Esophagus (tissue), 2 donors: ENCODE results near the gene PABPN1. TPM values are rescaled to one million over a fixed set of nuclear protein-coding genes. Genes with fewer than 3 reads are reported as not detected.

Source experiments
- H3K27ac ChIP-seq, 2 donors: one replicate each; pipeline ENCODE4 v1.5.1; 2013; ENCODE audit warnings: low read depth in 2 of 2, mild to moderate bottlenecking in 2 of 2, inconsistent platforms in 1 of 2, low read length in 1 of 2, moderate library complexity in 1 of 2
- H3K27me3 ChIP-seq, 2 donors: one replicate each; pipeline ENCODE4 v1.6.1; 2013; ENCODE audit warnings: low read length in 2 of 2, control low read depth in 1 of 2, mild to moderate bottlenecking in 1 of 2; ENCODE audit not compliant: insufficient read depth in 2 of 2, control insufficient read depth in 1 of 2
- H3K36me3 ChIP-seq, 2 donors: one replicate each; pipeline ENCODE4 v1.6.1; 2013; ENCODE audit warnings: low read length in 1 of 2; ENCODE audit not compliant: control insufficient read depth in 2 of 2, insufficient read depth in 2 of 2
- H3K4me1 ChIP-seq, 2 donors: one replicate each; pipeline ENCODE4 v1.6.1; 2013; ENCODE audit warnings: low read length in 1 of 2; ENCODE audit not compliant: control insufficient read depth in 2 of 2, insufficient read depth in 2 of 2
- H3K4me3 ChIP-seq, 2 donors: one replicate each; pipeline ENCODE4 v1.5.1; 2013; ENCODE audit warnings: low read length in 2 of 2, mild to moderate bottlenecking in 2 of 2, low read depth in 1 of 2, moderate library complexity in 1 of 2
- H3K9me3 ChIP-seq, 2 donors: one replicate each; pipeline ENCODE4 v1.6.1; 2013; ENCODE audit warnings: mild to moderate bottlenecking in 2 of 2, low read depth in 1 of 2, low read length in 1 of 2, moderate library complexity in 1 of 2; ENCODE audit not compliant: control insufficient read depth in 2 of 2, insufficient read depth in 1 of 2
- WGBS, 2 donors: extraction: QIAGEN DNeasy Blood & Tissue Kit; methylation state at CpG; one replicate each; pipeline ENCODE4 v1.1.7; 2013; 5-methylcytosine and 5-hydroxymethylcytosine counted together
- polyA plus RNA-seq, 2 donors: library from polyadenylated mRNA; stranded (reverse); fragments of 200-250 nt; gene quantifications; one replicate each; pipeline ENCODE4 v1.2.3, GENCODE V29; 2013
- donor health status: healthy with polysubstance abuse.
- donor health status: Bipolar disorder and iron deficiency.

PABPN1 gene
- polyA plus RNA-seq, 2 donors, result 105 to 154 TPM

DNA sequence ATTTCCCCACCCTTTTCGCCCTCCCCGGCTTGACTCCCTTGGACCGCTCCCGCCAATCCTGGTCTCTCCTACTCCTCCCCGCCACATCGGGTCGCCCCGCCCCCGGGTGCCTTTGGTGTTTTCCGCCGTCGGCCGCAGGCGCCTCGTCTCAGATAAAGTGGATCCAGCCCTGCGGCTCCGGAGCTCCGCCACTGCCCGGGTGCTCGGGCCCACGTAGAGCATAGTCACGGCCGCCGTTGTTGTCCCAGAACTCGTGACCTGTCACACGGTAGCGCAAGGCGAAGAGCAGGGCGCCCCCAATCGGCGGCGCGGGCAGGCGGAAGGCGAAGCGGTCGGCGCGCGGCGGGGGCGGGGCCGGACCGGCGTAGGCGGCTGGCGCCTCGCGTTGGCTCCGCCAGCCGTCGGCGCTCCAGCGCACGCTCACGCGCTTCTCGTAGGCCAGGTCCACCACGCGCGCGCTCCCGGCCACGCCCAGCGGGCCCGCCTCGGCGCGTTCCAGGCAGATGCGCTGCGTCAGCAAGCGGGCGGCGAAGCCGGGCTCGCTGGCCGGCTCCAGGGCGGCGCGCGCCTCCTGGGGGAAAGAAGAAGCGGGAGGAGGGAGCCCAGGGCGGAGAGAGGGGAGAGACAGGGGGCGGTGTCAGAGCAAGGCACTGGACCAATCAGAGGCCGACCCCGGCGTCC, 19.8 kb upstream of the PABPN1 start:
- WGBS, 2 donors, result 0% methylated on average over 68 to 87 of the region's 87 CpGs

DNA sequence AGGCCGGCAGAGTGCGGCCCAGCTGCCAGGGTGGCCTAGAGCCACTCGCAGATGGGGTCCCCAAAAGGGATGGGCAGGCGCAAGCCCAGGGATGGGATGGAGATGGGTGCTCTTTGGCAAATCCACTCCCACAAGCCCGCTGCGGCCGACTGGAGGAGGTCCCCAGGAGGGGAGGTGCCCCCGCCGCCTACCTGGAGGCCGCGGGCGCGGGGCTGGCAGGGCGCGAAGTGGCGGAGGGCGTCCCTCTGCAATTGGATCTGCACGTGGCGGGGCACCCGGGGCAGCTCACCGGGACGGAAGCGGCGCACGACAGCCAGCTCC, 19.3 kb upstream of the PABPN1 start:
- 0 to 1% methylated on average over 25 of the region's 25 CpGs for WGBS, 2 donors
- Histone ChIP-seq H3K9me3 (no peaks in the 10 kb centered on the region), H3K4me1 (peaks cover 0 to 3% of the 10 kb centered on the region in 2 donors), H3K36me3 (no peaks in the 10 kb centered on the region), H3K4me3 (peak overlapping the region; percentile 54 to 68), H3K27me3 (no peaks in the 10 kb centered on the region), H3K27ac (peak overlapping the region; percentile 98 to 100)

More for the DNA sequence above, 19.8 kb upstream of the PABPN1 start:
- Histone ChIP-seq H3K4me3 (peak overlapping the region; percentile 65 to 68), H3K4me1 (peaks cover 0 to 3% of the 10 kb centered on the region in 2 donors), H3K27me3 (no peaks in the 10 kb centered on the region), H3K36me3 (no peaks in the 10 kb centered on the region), H3K27ac (peak overlapping the region; percentile 99 to 100), H3K9me3 (no peaks in the 10 kb centered on the region)

DNA sequence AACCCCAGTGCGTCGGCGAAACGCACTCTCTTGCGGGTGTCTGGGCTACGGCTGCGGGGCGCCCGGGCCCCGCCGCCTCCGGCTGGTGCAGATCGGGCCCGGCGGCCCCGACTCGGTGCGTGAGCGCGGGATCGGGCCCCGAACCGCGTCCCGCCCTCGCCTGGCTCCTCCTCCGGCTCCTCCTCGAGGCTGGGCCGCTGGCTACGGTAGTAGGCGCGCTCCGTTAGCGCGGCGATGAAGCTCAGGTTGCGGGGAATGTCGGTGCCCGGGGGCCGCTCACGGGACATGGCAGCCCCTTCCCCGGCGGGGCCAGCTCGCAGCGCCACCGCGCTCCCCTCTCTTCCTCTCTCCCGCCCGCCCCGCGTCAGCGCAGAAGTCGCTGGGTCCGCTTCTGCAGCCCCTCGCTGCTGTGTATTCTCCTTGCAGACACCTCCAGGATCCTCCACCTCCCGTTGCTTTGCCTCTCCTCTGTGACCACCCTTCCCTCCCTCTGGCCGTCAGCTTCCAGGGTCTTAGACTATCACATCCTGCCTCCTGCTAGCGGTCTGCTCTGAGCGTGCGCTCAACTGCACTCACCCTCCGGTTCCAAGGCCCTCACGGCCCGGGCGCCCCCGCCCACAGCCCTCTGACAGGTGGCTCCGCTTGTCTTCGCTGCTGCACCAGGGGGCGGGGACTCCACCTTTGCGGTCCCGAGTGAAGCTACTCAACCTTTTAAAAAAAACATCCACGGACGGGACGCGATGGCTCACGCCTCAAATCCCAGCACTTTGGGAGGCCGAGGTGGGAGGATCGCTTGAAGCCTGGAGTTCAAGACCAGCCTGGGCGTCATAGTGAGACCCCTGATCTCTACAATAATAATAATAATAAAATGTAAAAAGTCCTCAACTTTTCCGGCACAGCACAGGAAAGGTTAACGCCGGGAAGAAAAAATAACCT, 18.7 kb upstream of the PABPN1 start, which contains the start of gene PPP1R3E:
TSS of gene PPP1R3E (minus strand) at position 570 of the 936 bp plus-strand sequence. CDS start at position 287, 283 bp downstream.
- Histone ChIP-seq H3K9me3 (no peaks in the 10 kb centered on the region), H3K27me3 (no peaks in the 10 kb centered on the region), H3K27ac (peak within 1 kb of the TSS; percentile 98 to 100), H3K4me3 (peak within 1 kb of the TSS; percentile 54 to 68), H3K4me1 (peaks cover under 1 to 3% of the 10 kb centered on the region in 2 donors), H3K36me3 (no peaks in the 10 kb centered on the region)
- 2% methylated on average over 69 to 81 of the region's 81 CpGs for WGBS, 2 donors

DNA sequence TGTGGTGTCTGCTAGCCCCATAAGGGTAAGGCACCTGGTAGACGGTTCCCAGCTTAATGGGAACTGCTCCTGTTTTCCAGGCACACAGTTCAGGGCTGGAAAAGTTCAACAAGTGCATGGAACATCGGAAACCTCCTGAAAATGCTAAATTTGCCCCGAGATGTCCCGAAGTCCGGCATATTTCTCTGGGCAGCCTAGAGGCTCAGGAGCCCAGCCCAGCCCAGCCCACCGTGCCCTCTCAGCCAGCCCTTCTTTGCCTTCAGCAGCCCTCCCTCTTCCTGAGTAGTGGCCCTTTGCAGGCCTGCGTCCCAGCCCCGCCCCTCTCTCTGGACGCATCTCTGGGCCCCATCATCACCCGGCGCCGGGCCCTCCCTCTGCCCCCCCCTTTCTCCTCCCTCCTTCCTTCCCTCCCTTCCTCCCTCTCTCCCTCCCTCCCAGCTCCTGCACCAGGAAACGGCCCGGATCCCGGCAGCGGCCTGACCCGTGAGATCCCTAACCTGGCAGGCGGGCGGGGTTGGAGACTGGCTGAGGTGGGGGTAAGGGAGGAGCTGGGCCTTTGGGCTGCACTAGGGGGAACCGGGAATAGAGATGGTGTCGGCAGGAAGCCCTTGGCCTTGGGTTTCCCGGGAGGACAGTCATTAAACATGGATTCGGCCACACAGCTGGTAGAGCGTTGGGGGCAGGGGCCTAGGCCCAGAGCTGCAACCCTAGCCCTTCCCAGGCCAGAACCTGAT, 14.7 kb upstream of the PABPN1 start, which contains the start of gene BCL2L2:
TSS of gene BCL2L2 (plus strand) at position 422 of the 734 bp plus-strand sequence. CDS start 935 bp downstream, outside the sequence.
- no peaks in the 10 kb centered on the region for H3K27me3 ChIP-seq
- peaks cover 15 to 16% of the 10 kb centered on the region in 2 donors for H3K4me1 ChIP-seq
- H3K9me3 ChIP-seq, result no peaks in the 10 kb centered on the region
- peak within 1 kb of the TSS; percentile 81 to 95 for H3K4me3 ChIP-seq
- peak within 1 kb of the TSS; percentile 90 to 96 for H3K27ac ChIP-seq
- H3K36me3 ChIP-seq, result peaks cover 0 to 4% of the 10 kb centered on the region in 2 donors
- WGBS, 2 donors, result 3 to 7% methylated on average over 21 to 24 of the region's 24 CpGs

DNA sequence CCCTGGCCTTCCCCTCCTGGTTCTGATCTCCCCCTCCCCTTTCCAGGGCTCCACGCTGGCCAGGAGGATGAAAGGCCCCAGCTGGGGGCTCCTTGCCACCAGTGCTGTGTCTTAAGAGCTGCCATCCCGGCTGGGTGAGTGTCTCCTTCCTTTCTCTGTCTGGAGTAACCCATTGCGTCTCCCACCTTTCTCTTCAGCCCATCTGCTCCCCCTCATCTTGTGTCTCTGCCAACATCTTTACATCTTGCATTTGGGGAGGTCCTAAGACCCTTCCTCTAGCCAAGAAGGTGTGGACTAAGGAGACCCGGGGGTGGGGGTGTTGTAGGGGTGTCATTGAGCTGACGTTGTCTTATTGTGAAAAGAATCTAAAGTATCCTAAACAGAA, 14.1 kb upstream of the PABPN1 start:
- peak overlapping the region; percentile 90 to 96 for H3K27ac ChIP-seq
- peak overlapping the region; percentile 81 to 95 for H3K4me3 ChIP-seq
- peaks cover 15 to 16% of the 10 kb centered on the region in 2 donors for H3K4me1 ChIP-seq
- peaks cover 0 to 4% of the 10 kb centered on the region in 2 donors for H3K36me3 ChIP-seq
- no peaks in the 10 kb centered on the region for H3K27me3 ChIP-seq
- H3K9me3 ChIP-seq, result no peaks in the 10 kb centered on the region
- WGBS, 2 donors, result 10 to 13% methylated on average over 4 to 5 of the region's 5 CpGs

DNA sequence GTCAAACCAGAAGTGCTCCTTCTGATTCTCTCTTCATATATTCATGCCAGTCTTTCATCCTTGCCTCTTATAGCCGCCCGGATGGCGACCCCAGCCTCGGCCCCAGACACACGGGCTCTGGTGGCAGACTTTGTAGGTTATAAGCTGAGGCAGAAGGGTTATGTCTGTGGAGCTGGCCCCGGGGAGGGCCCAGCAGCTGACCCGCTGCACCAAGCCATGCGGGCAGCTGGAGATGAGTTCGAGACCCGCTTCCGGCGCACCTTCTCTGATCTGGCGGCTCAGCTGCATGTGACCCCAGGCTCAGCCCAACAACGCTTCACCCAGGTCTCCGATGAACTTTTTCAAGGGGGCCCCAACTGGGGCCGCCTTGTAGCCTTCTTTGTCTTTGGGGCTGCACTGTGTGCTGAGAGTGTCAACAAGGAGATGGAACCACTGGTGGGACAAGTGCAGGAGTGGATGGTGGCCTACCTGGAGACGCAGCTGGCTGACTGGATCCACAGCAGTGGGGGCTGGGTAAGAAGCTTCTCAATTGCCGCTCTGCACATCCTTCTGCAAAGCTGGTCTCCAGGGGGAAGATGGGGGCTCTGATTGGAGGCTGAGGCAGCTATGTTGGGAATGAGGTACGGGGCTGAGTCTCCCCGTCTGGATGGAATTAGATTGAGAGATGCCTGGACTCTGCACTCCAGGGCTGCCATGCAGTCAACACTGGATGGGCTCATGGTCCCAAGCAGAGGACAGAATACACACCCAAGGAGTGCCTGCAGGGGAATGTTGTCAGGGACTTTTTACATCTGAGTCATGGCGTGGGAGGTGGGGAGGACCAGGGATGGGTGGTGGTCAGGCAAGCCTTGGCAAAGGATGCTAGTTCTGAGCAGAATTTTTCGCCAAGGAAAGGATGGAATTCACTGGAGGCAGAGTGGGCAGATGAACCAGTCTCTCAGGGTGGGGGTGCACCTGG, 13.3 kb upstream of the PABPN1 start:
- Histone ChIP-seq H3K27me3 (no peaks in the 10 kb centered on the region), H3K9me3 (no peaks in the 10 kb centered on the region), H3K36me3 (peaks cover 0 to 4% of the 10 kb centered on the region in 2 donors), H3K4me1 (peaks cover 15 to 16% of the 10 kb centered on the region in 2 donors), H3K27ac (peak overlapping the region; percentile 90 to 96), H3K4me3 (peak overlapping the region; percentile 81 to 95)
- WGBS, 2 donors, result 80 to 81% methylated on average over 22 of the region's 22 CpGs

DNA sequence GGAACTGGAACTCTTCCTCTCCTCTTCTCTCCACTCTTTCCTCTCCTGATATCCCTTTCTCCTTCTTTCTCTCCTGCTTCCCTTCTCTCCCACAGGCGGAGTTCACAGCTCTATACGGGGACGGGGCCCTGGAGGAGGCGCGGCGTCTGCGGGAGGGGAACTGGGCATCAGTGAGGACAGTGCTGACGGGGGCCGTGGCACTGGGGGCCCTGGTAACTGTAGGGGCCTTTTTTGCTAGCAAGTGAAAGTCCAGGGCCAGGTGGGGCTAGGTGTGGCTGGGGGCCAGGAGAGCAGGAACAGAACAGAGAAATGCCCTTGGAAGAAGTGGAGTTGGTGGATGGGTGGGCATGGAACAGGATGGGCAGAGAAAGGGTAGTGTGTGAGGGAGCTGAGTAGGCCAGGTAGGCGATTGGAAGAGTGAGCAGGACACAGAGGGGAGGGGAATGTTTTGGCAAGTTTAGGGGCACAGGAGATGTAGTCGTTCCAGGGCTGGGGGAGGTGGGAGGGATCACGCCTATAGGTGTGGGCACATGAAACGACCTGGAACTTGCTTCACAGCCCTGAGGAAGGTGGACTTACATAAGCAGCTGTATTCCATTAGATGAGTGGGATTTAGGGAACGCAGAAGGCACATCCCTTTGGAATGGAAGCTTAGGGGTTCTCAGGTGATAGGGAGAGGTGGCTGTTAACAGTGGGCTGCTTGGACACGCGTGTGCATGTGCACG, 12.4 kb upstream of the PABPN1 start:
- Histone ChIP-seq H3K36me3 (peaks cover 0 to 4% of the 10 kb centered on the region in 2 donors), H3K9me3 (no peaks in the 10 kb centered on the region), H3K4me1 (peaks cover 14 to 15% of the 10 kb centered on the region in 2 donors), H3K27ac (peak overlapping the region in 1 of 2 donors; percentile 70), H3K4me3 (peak overlapping the region in 1 of 2 donors; percentile 33), H3K27me3 (no peaks in the 10 kb centered on the region)
- WGBS, 2 donors, result 68 to 70% methylated on average over 17 of the region's 17 CpGs

DNA sequence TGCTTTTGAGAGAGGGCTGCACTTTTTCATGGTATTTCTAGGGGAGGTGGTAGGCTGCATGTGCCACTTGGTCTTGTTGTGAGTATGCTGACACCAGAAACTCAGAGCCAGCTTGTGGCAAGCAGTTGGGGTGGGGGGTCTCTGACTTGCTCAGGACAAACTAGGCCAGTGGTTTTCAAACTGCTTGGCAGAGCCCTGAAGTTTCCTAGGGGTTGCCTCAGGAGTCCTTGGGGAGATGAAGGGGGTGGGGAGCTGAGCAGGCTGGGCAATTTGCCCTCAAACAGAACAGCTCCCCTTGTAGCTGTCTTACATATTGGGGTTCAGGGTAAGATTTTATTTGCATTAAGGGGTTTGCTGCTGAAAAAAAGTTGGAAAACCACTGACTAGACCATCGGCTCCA, 10.7 kb upstream of the PABPN1 start:
- 94 to 96% methylated on average over 1 of the region's 1 CpG for WGBS, 2 donors
- H3K4me1 ChIP-seq, result peaks cover 14 to 15% of the 10 kb centered on the region in 2 donors
- no peak overlapping the region for H3K27ac ChIP-seq
- H3K9me3 ChIP-seq, result no peaks in the 10 kb centered on the region
- peaks cover 0 to 4% of the 10 kb centered on the region in 2 donors for H3K36me3 ChIP-seq
- H3K27me3 ChIP-seq, result no peaks in the 10 kb centered on the region
- H3K4me3 ChIP-seq, result no peak overlapping the region
